Cerebellar nuclear complex (tissue), 1 donor: ENCODE measurements around the gene SH2D3A.

Source experiments
- DNase-seq, 2 experiments: peaks; one replicate each; lab custom pipeline; 2025; lab: John Stamatoyannopoulos, UW

The SH2D3A gene

DNA sequence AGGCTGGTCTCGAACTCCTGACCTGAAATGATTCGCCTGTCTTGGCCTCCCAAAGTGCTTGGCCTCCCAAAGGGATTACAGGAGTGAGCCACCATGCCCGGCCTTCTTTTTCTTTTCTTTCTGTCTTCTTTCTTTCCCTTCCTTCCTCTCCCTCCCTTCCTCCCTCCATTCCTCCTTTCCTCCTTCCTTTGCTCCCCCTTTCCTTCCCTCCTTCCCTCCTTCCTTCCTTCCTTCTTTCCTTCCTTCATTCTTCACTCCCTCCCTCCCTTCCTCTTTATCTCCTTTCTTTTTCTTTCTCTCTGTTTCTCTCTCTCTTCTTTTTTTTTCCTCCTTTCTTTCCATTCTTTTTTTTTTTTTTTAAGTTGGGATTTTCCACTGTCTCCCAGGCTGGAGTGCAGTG lies 58.9 kb downstream of the SH2D3A start:
- DNase-seq, result no peak

DNA sequence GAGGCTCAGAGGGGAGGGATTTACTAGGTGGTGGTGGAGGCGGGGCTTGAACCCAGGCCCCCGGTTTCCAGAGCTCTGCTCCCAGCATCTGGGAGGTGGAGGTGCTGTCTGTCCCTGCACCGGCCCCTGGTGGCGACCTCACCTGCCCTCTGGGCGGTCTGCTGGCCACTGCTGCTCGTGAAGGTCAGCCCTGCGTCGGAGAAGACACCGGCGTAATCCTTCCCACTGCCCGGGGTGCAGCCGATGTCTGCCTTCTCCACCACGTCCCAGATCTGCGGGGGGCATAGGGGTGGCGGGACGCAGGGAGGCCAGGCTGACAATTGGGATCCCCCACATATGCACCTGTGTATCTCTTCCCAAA lies 59.6 kb downstream of the SH2D3A start:
- no peak for DNase-seq

DNA sequence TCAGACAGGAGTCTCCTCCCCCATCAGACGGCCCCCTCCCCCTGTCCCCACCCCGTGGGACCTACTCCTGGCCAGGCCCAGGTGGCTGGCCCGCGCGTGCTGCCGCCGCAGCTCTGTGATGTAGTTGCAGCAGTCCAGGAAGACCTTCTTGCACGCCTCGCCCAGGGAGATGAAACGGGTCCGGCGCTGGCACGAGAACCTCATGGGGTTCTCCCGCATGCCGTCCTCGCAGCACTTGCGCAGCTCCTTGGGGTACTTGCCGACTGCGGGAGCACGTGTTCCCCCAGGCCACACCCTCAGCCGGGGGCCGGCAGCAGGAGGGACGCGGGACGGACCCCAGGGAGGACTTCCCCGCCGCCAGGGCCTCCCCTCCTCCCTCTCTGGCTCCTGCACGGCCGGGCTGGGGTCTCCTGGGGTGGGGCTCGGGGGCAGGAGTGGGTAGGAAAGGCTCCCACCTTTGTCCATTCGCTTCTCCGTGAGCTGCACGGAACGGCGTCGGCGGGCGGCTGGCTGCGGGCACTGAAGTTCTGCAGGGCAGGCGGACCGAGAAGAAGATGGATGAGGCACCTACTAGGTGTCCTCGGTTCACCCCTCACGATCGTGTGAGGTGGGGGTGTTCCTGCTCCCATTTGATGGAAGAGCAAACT lies 60.1 kb downstream of the SH2D3A start:
- no peak for DNase-seq

DNA sequence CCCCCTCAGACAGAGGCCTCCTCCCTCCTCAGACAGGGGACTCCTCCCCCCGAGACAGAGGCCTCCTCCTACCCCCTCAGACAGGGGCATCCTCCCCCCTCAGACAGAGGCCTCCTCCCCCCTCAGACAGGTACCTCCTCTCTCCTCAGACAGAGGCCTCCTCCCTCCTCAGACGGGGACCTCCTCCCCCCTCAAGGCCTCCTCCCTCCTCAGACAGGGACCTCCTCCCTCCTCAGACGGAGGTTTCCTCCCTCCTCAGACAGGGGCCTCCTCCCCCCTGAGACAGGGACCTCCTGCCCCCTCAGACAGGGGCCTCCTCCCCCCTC lies 60.6 kb downstream of the SH2D3A start:
- DNase-seq, result no peak

DNA sequence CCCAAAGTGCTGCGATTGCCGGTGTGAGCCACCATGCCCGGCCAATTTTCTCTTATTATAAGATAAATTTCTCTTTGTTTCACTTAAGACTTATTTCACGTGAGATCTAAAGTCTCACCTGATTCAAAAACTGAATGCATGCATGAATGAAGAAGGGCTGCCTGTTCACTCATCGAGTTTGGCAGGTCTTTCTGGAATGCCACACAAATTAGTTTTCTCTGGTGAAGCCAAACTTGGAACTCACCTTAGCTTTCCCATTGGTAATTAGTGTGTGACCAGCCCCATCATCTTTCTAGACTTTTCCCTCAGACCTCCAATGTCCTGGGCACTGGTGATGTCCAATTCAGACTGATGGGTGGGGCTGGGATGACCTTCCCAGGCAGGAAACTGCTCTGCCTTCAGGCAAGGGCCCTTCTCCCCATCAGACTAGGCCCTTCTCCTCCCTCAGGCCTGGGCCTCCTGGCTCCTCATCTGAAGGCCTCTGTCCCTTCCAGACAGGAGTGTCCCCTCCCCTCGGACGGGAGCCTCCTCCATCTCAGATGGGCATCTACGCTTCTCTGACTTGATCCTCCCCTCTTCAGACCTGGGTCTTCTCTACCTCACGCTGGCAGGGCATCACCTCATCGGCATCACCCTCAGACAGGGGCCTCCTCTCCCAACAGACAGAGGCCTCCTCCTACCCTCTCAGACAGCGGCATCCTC lies 61.2 kb downstream of the SH2D3A start:
- no peak for DNase-seq
